Osteocyte (in vitro differentiated cells): ENCODE data around the gene PTPRZ1. TPM values are rescaled to one million over a fixed set of nuclear protein-coding genes. Genes with fewer than 3 reads are reported as not detected.

Experiments used
- DNase-seq: peaks from one replicate; pipeline ENCODE4 v3.0.0; 2021; ENCODE audit warnings: mixed read lengths; ENCODE audit not compliant: unreplicated experiment; ENCODE audit errors: extremely low spot score
- H3K27ac Mint-ChIP-seq: one replicate; pipeline ENCODE4 v1.8.0; 2021; ENCODE audit warnings: mild to moderate bottlenecking, mixed read lengths; ENCODE audit not compliant: unreplicated experiment
- H3K27me3 Mint-ChIP-seq: one replicate; pipeline ENCODE4 v1.8.0; 2021; ENCODE audit warnings: mixed read lengths; ENCODE audit not compliant: unreplicated experiment
- H3K36me3 Mint-ChIP-seq: one replicate; pipeline ENCODE4 v1.8.0; 2021; ENCODE audit warnings: mixed read lengths; ENCODE audit not compliant: unreplicated experiment
- H3K4me1 Mint-ChIP-seq: one replicate; pipeline ENCODE4 v1.8.0; 2021; ENCODE audit warnings: mixed read lengths; ENCODE audit not compliant: unreplicated experiment
- H3K4me3 Mint-ChIP-seq: one replicate; pipeline ENCODE4 v1.8.0; 2021; ENCODE audit warnings: mild to moderate bottlenecking, moderate library complexity, mixed read lengths; ENCODE audit not compliant: unreplicated experiment
- H3K9me3 Mint-ChIP-seq: one replicate; pipeline ENCODE4 v1.8.0; 2021; ENCODE audit warnings: mixed read lengths; ENCODE audit not compliant: unreplicated experiment
- total RNA-seq: library from RNA; stranded (reverse); gene quantifications from 2 replicates; pipeline ENCODE4 v1.2.1, GENCODE V29; 2021
- TF ChIP-seq, protein P1 (sequence below): fragments of 200-600 bp; sonication (generic); IDR thresholded peaks from 2 replicates; pipeline ENCODE4 v1.5.0; 2021; ENCODE audit warnings: antibody characterized with exemption, mild to moderate bottlenecking, moderate library complexity

Gene PTPRZ1
- total RNA-seq, 1 donor from 2014 or later: 0.38 TPM

DNA sequence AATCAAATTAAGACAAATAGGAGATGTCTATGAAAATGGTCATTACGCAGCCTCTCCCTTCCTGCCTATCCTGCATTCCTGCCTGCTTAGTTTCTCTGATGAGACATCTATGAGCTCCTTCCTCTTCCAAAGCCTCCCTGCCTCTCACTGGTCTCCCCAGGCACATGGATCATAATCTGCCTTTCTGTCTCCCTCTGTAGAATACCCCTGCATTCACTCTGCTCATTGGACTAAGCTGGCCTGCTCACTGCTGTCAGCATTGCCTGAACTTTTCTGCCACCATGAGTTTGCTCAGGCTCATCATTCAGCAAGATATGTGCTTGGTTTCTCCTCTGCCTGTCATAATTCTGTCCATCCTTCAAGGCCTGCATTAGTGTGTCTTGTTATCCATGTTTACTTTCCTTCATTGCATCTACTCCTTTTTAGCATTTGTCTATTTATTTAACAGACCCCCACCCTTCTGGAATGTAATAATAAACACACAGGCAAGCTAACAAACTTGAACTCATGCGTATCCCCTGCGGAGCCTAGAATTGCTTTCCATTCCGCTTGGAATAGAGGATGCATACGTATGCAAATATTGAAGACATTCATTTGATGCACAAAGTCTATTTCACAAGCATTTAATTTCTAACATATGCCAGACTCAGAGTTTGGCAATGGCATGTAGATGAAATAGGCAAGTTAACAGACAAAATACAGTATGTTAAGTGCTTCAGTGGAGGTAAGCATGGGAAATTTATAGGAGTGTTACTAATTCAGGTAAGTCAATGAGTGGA is 88.3 kb downstream of the PTPRZ1 start:
- no peak for DNase-seq
- no peak overlapping the region for H3K4me3 Mint-ChIP-seq
- no peaks in the 10 kb centered on the region for H3K27me3 Mint-ChIP-seq
- H3K36me3 Mint-ChIP-seq: no peaks in the 10 kb centered on the region
- no peak overlapping the region for H3K27ac Mint-ChIP-seq
- TF ChIP-seq, protein P1, sequence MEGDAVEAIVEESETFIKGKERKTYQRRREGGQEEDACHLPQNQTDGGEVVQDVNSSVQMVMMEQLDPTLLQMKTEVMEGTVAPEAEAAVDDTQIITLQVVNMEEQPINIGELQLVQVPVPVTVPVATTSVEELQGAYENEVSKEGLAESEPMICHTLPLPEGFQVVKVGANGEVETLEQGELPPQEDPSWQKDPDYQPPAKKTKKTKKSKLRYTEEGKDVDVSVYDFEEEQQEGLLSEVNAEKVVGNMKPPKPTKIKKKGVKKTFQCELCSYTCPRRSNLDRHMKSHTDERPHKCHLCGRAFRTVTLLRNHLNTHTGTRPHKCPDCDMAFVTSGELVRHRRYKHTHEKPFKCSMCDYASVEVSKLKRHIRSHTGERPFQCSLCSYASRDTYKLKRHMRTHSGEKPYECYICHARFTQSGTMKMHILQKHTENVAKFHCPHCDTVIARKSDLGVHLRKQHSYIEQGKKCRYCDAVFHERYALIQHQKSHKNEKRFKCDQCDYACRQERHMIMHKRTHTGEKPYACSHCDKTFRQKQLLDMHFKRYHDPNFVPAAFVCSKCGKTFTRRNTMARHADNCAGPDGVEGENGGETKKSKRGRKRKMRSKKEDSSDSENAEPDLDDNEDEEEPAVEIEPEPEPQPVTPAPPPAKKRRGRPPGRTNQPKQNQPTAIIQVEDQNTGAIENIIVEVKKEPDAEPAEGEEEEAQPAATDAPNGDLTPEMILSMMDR: no peak
- H3K9me3 Mint-ChIP-seq: no peaks in the 10 kb centered on the region
- peaks cover 9% of the 10 kb centered on the region for H3K4me1 Mint-ChIP-seq

DNA sequence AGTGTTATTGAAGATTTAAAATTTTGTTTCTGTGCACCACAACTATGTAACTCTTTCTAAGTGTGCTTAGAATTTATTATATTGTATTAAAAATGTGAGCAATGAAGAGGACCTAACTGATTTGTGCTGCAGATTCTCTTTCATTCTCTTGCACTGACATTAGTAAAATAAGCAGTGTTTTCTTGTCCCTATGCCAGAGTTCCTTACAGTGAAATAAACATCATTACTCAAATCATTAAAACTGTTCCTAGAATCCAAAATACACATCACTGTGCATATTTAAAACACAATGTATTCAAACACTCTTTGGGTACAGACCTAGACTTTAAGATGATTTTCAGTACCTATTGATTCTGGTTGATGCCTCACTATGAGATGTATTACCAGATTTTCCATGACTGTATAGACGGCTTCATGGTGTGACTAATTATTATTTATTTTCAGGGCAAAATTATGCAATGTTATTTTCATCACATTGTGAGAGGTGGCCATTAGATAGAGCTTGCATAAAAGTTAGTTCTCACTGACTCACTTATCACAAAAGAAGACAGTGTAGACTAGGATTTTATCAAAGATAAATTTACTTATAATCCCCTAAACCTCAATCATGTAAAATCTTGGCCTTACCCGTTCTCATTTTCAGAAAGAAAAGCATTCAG is 93.4 kb downstream of the PTPRZ1 start:
- Mint-ChIP-seq H3K4me3 (no peak overlapping the region), H3K36me3 (no peaks in the 10 kb centered on the region), H3K4me1 (peaks cover under 1% of the 10 kb centered on the region), H3K27me3 (no peaks in the 10 kb centered on the region), H3K27ac (no peak overlapping the region), H3K9me3 (no peaks in the 10 kb centered on the region)
- DNase-seq: no peak
- TF ChIP-seq, protein P1: no peak

DNA sequence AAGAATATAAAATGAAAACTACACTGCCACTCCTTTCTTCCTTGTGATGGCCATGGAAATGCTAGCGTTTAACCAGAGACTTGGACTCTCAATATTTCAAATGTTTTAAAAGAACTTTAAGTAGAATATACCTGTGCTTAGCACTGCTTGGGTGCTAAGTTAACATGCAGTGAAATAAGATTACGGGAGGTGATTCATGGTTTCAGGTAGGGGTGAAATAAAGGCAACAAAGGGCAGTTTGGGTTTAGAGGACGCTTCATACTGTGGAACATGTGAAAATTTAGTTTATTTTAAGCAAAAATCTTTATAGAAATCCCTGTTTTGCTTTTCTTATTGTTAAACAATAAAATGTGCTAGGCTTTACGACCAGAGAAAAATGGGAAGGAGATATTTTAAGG is 94.0 kb downstream of the PTPRZ1 start:
- TF ChIP-seq, protein P1: no peak
- H3K4me1 Mint-ChIP-seq: no peaks in the 10 kb centered on the region

DNA sequence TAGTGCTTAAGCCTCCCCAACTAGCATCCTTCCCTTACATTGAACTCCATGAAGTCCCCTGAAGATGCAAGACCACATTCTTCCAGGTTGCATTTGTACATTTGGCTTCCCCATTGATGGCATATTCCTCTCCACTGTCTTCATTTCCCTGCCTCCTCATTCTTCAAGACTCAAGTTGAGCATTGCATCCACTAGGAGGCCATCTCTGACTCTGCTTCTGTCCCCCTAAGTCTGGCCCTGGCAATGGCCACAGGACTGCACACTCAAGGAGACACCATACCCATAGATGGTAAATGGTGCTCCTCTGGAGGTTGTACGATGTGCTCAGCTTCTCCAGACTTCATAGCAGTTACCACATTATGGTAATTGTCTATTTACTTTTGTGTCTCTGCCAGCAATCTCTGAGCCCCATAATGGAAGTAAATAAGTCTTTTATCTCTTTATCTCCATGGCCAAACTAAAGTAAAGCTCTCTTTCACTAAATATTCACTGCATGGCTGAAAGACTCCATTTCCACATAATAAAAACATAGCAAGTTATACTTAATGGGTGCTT is 112.6 kb downstream of the PTPRZ1 start:
- Mint-ChIP-seq H3K4me3 (no peak overlapping the region), H3K4me1 (no peaks in the 10 kb centered on the region), H3K36me3 (no peaks in the 10 kb centered on the region), H3K27ac (no peak overlapping the region), H3K27me3 (no peaks in the 10 kb centered on the region), H3K9me3 (no peaks in the 10 kb centered on the region)
- no peak for DNase-seq
- TF ChIP-seq, protein P1: no peak

More for the DNA sequence above, 94.0 kb downstream of the PTPRZ1 start:
- no peak overlapping the region for H3K27ac Mint-ChIP-seq
- H3K4me3 Mint-ChIP-seq: no peak overlapping the region
- H3K9me3 Mint-ChIP-seq: no peaks in the 10 kb centered on the region
- H3K36me3 Mint-ChIP-seq: no peaks in the 10 kb centered on the region
- H3K27me3 Mint-ChIP-seq: no peaks in the 10 kb centered on the region
- no peak for DNase-seq

DNA sequence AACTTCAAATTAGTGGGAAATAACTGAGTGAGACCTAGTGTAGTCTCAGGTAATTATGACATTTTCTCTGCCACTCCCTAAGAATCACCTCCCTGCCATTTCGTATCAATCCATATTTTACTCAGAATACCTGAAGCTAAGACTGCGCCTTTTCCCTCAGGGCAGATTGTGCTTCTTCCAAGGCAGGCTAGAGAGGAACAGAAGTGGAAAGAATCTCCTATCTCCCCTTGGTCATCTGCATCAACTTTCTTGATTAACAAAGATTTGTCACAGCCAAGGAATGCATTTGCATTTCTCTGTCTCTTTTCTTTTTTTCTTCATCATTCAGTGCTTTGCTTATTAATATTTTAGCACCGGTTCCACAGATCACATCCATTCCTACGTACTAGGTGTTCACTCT is 119.1 kb downstream of the PTPRZ1 start:
- H3K4me1 Mint-ChIP-seq: no peaks in the 10 kb centered on the region
- no peaks in the 10 kb centered on the region for H3K9me3 Mint-ChIP-seq
- H3K36me3 Mint-ChIP-seq: no peaks in the 10 kb centered on the region
- TF ChIP-seq, protein P1: no peak
- H3K4me3 Mint-ChIP-seq: no peak overlapping the region
- no peak overlapping the region for H3K27ac Mint-ChIP-seq
- peaks cover 5% of the 10 kb centered on the region for H3K27me3 Mint-ChIP-seq
- DNase-seq: no peak
